Measurements from ENCODE around the gene REELD1.

The REELD1 gene

DNA sequence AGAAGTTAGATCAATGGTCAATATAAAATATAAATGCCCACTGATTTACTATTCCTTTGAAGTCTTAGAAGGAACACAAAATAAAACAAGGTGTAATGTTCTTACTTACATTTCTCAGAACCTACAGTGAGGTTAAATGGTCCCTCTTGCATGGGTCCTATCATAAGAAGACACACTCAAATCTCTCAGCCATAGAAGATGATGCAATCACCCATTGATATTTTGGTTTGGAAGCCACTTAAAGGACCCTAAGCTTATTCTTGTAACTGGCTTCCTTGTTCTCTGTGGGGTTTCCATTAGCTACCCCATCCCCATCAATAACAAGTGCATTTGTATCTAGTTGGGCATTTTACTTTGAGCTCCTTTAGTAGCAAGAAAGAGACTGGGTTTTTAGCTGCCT is 15.1 kb downstream of the REELD1 start:
- DNase-seq: no peak

DNA sequence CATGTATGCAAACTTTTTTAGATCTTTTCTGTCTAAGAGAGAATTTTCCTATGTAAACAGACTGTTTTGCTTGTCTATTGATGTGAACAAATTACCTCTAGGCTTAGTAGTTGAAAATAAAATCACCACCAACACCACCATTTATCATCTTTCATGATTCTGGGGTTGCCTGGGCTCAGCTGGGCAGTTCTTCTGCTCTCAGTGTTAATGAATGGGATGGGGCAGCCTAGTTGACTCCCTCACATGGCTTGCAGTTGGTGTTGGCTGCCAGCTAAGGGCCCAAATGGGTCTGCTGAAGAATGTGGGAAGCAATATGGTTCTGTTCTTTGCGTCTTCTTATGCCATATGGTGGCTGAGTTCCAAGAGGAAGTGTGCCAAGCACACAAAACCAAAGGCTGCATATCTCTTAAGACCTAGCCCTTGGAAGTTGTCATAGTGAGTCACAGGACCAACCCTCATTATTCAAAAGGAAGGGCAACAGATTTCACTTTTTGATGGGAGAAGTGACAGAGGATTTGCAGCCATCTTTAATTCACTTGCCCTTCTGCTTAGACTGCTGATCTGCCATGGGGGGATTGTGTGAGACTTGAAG is 17.9 kb downstream of the REELD1 start:
- no peak for DNase-seq

DNA sequence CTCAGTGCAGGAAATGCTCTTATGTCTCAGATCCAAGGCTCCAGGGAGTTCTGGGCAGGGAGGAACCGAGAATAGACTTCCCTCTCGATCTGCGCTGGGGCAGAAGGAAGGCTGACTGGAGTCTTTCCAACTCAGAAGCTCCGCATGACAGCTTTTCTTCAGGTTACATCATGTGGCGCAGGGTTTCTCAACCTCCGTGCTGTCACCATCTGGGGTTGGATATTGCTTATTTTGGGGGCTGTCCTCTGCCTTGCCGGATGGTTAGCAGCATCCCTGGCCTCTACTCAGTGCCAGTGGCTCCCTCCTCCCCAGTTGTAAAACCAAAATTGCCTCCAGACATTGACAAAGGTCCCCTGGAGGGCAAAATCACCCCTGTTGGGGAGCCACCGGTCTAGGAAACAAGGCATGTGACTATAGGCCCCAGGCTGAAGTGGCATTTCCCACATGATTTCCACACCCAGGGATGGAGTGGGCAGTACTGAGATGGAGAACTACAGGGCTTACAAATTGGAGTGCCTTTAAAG is 21.4 kb downstream of the REELD1 start:
- DNase-seq: no peak

DNA sequence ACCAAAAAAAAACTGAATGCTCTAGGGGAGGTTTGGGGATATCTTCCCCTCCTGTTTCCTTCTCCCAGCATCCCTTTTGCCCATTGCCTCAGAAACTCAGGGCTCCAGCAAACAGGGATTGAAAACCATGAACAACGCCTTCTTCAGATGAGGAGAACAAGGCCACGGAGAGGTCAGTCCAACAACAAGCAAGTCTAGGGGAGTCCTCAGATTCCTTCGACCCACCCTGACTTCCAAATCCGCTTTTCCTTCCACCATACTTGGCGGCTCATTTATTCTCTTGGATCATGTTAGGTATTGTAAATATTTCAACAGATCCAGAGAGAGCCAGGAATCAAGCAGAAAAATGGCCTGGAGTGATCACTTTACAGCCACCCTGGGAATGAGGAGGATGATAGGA is 21.9 kb downstream of the REELD1 start:
- no peak for DNase-seq

DNA sequence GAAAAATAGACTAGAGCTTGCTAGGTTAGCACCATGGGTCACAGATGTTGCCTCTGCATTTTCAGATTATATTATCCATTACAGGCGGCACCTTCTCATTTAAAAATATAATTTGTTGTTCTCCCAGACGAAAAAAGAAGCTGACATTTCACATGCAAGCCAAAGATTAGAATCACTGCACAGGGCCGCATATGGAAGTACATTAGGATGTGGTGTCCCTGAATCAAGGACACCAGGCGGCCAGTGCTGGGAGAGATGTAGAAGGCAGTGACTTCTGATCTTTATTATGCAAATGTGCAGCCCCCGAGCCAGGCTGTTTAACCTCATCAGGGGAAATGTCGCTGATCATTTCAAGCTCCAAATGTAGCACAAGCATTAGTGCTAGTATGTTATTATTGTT is 22.8 kb downstream of the REELD1 start:
- DNase-seq: no peak

DNA sequence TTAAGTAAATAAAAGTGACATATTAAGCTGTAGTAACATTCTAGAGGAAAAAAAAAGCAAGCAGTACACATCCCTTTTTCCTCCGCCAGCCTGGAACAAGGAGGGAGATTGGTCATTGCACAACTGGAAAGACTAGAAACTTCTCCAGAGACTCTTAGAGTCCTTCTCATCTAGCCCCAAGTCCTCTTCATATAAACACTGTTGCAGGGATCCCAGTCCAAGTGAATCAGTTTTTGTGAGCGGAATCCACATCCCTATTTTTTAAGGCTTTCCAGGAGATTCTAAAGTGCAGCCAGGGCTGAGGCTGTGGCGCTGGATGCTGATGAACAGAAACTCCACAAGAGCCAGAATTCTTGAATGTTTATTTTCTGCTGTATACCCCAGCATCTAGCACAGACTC is 23.8 kb downstream of the REELD1 start:
- DNase-seq: no peak

DNA sequence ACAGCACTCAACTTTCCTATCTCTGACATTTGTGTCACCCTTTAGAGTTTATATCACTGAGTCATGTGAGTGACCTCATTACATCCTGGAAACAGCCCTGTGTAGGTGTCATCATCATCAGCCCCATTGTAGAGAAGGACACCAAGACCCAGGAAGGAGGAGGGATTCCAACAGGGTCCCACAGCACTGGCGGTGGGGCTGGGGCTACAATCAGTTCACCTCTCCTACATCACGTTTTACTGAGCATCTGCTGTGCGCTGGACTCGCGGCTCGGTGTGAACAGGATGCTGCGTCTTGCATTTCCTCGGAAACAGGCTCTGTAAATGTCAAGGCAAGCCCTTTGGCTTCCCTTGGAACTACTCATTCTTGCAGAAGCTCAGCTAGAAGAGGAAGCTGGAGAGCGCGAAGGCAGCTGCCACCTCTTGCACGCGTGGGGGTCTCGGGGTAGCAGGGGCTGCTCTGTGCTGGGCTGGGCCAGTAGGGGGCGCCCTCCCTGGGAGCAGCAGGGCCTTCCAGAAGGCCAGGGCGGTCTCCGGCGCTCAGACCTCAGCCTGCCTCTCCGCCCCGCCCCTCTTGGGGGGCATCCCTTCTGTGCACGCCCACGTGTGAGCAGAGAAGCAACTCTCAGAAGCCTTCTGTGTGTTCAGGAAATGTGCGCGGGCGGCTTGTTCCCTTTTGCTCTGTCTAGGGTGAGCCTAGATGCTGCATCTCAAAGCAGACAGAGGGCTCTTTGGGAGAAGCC is 29.0 kb downstream of the REELD1 start:
- peak; percentile 86 for DNase-seq

DNA sequence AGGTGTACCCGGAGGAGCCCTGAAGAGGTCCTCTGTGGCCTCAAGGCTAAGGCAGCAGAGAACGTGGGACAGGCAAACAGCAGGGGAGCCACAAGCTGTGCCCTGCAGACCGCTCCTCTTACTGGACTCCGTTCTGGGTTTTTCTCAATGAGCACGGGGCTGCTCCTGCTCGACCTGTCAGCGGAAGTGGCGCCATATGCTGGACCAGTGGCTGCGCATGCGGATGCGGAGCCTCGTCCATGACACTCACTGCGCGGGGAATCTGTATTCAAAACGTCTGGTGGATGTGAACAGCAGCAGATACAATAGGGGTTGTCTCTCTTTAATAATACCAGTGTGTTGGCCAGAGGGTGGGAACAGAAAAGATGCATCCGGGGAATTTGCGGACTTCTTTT is 29.5 kb downstream of the REELD1 start:
- no peak for DNase-seq

DNA sequence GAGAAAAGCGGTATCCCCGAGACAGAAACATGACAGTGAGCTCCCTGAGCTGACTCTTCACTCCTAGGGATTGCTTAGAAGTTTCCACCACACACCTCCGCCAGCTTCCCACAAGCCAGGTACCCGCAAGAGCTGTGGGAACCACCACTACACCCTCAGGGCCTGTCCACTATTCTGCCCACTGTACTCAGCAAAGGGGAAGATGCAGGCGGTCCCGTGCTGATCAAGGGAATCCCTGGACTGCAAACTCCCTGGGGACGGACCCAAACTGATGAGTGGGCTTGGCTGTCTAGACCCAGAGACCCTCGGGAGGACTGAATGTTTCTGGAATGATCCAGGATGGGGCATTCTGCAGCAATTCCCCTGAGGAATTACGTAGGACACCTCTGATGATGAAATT is 30.2 kb downstream of the REELD1 start:
- no peak for DNase-seq

DNA sequence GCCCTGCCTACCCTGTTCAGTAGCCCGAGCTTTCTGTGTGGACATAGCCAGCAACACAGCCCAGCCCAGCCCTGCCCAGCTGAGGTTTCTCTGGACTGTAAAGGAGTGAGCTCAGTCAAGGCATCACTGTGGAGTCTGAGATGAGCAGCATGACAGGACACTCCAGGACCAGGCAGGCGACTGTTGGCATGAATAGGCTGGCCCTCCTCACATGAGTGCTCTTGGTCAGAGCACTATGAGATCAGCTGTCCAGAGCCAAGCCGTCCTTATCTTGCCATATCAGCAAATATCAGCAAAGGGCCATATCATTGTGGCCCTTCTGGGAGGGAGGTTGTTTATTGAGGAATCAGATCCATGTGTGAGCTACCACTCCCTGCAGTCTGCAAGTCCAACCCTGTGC is 30.9 kb downstream of the REELD1 start:
- no peak for DNase-seq

DNA sequence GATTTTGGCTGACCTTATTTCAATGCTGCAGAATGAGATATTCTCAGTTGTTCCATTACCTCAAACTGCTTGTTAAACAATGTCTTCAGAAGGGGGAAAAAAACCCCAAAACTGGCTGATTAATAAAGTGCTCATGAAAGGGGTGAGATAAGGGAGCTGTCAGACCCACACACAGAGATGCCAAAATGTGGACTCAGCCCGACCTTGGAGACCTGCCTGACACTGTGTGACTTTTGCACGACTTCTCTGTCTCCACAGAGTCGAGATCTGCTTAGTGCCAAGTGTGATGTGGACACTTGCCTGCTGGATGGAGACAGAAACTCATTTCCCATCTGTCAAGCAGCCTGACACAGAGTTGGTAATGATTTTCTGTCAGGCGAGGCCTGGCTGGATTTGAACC is 31.5 kb downstream of the REELD1 start:
- DNase-seq: no peak

DNA sequence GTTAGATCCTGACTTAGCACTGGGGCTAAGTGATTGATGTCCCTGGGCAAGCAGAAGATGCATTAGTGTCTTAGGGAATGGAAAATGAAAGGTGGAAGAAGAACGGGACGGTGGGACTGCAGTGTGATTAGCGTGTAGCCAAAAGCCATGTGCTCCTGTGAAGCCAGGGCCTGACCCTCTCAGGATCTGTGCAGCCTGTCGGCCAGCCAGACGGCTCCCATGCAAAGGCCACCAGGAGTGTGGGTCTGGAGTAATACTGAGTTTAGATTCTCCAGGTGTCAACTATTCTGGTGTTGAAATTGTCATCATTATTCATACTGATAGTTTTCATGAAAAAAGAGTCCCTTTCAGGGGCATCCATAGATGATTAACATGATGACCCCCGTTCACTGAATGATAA is 32.0 kb downstream of the REELD1 start:
- no peak for DNase-seq

DNA sequence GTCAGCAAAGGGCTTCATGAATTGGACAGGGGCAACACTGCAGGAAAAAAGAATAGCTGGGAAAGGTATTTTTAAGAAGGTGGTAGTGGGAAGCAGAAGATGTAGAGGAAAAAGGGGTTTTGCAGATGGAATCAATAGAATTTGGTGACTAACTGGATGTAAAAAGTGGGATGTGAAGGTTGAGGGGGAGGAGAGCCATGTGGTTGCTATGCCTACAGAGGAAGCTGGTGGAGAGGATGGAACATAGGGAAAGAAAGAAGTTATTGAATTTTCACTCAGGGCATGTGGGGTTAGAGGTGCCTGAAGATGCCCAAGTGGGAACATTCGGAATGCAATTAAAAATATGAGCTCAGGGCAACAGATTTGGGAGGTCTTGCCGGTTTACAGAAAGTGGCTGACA is 33.0 kb downstream of the REELD1 start:
- no peak for DNase-seq

DNA sequence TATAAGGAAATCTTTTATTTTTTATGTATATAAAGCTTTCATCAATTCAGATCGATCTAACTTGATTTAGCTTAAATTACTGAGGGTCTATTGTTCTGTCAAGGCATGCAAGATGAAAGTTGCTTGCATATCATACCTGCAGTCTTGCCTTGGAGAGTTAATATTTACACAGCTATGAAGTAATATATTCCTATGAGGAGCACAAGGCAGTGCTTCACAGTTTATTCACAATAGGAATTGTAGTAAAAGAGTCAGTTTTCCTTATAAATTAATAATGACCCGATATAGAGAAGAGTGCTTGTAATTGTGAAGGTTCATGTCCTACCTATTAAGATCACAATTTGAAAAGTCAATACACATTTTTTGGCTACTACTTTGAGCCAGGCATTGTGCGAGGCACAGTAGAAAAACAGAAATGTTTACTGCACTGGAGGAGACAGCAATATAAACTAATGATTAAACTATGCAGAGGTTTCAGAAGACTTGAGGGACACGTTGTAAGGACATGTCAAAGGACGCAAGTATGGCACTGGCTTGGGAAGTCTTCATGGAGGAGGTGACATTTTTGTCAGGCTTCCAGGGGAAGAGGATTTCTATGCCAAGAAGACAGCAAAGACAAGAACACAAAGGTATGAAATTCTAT is 38.8 kb downstream of the REELD1 start:
- no peak for DNase-seq

DNA sequence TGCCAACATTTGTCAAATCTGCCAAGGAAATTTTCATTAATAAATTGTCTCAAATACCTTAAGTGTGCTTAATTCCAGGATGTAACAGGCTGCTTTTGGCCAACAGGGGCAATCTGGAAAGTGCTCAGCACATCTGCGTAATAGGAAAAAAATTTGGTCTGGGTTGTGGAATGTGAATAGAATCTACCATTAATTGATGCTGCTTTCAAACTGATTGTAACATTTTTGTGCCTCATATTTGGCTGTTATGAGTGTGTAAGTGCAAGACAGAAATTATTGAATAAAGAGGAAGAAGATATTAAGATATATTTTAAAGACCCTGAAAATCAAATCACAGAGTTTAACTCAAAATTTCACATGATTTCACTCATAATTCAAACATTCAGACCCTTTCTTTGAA is 41.1 kb downstream of the REELD1 start:
- DNase-seq: no peak

DNA sequence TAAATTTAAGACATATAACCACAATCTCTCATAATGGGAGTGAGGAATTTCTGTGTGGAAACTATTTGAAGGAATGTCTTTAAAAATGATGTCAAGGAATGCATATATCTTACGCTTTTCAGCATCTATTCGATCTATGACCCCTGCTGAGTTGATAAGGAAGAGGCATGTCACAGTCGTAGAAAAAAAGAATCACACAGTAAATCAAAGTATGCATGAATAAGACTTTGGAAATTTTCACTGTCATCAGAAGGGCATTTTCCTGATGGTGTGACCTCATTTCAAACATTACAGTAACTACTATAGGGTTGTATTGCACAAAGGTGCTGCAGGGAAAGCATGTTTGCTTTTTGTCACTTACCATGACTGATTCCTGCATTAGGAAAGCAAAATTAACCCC is 41.5 kb downstream of the REELD1 start:
- DNase-seq: no peak

DNA sequence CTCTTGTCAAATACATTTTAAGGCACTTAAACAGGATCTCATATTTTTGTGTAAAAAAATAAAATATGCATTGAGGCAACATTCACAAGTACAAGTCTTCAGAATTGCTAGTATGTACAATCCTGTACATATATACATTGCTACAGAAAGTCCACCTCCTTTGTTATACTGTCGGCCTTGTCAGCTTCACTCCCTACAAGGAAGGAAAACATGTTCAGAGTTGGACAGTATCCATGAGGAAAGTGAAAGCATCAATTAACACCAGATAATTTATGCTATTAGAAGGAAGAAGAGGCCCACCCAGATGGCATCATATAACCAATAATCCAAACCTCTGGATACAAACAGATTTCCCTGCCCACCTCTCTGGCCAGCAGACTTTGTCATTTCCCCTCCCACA is 42.0 kb downstream of the REELD1 start:
- no peak for DNase-seq

DNA sequence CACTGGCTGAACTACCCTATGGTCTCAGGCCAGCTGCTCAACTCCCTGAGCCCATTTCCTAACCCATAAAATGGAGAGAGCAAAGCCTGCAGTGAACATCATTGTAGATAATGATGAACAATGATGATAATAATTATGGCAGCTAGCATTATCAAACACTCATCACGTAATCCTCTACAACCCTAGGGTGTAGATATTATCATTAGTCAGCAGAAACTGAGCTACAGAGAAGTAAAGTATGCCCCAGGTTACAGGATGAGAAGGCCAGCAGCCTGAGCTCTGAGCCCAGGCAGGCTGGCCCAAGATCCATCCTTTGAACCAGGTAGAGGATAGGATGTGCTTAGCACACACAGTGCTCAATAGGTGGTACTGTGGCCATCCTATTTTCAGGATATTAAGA is 43.2 kb downstream of the REELD1 start:
- no peak for DNase-seq

DNA sequence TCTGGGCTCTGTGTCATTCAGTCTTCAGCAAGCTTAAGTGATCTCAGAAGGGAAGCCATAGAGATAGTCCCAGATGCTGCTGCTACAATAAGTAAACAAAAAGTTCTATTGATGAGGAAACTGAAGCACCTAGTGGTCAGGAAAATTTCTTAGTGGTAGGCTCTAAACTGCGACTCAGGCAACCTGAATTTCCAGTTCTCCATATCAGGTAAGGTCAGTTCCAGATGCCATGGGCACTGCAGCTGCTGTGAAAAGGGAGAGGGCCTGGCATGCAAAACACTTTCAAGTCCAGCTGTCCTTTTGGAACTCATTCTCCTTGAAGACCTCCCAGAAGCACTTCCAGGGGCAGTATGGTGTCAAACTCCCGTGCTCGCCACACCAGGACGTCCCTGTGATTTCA is 46.2 kb downstream of the REELD1 start:
- DNase-seq: no peak

DNA sequence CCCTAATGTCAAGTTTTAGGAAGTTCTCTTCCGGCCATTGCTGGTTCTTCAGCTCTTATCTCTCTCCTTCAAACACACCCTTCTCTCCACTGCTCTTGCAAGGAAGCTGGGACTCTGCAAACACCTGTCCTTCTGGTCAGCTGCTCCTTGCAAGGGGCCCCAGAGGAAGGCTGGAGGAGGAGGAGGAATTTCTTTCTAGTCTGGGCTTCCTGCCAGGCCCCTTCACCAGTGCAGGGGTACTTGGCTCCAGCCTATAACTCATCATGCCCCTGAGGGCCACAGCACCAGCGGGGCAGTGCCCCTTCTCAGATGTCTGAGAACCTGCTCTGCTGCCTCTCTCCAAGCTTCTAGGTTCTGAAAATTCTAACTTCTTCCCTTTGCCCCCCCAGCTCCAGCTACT is 46.7 kb downstream of the REELD1 start:
- DNase-seq: no peak

DNA sequence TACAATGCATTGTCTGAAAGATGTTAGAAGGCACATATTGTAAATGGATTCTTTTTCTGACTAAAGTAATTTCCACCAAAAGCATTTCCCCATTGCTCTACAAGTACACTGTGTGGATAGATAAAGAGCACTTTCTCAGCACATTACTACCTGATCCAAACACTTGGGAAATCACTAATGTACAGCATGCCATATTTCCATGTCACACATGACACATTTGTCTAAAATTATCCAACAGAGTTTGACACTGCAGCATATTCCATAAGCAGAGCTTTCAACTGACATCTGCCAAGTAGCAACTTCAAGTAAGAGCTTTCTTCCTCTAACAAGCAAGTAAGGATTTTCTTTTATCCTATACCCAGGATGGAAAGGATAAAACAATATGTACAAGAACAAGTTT is 49.5 kb downstream of the REELD1 start:
- no peak for DNase-seq

DNA sequence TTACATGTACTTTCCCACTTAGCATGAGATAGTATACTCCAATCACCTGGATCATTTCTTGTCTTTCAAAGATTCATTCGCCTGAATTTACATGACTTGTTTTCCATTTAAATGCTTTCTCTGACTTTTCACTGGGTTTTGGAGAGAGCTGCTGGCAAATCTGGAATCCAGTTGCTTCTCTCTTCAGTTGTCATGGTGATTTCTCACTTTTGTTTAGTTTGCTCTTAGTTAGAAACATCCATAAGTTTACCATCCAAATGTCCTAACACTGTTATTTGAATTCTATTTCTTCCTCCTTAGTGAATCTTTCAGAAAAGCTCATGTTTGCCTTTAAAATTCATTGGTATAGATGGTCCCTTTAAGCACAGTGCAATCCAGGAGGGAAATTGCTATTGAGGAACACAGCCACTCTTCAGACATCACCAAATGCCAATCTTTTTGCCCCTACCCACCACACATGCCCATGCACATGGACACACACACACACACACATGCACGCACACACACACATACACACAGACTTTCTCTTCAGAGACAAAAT is 51.7 kb downstream of the REELD1 start:
- DNase-seq: no peak

DNA sequence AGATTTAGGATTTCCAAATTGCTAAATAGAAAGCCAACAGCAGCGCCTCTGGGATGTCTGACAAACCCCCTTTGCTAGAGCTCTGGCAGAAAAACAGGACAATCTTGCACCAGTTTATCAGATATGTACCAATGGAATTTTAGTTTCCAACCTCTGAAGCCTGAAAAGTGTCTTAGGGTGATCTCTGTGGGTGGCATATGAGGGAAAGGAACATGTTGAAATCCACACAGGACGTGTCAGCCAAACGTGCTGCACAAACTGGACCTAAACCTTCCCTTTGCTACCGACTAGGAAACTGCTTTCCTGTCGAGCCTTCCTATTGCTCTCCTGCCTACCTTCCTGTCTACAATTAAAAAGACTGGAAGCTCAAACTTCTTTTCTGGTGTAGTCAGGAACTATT is 53.5 kb downstream of the REELD1 start:
- no peak for DNase-seq

DNA sequence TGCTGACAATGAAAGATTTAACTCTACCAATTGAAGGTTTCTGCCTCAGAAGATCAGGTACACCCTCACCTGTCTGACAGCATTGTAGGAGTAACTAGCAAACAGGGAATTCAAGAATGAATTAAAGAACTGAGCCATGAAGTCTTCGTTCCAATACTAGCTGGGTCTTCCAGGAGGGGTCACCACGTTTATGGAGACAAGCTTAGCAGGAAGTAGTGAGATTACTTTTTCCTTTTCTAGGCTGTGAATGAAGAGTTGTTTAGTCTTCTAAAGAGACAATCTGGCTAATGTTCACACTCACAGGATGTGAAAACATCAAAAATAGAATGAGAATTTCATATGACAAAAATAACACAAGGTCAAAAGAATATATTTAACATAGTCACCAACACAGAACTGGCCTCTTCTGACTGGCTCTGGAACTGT is 54.9 kb downstream of the REELD1 start:
- DNase-seq: no peak

Measured in activated CD8-positive, alpha-beta memory T cell treated with anti-CD3 and anti-CD28 coated beads for 24 hours (primary cell).